NCI-H510A treated with DMSO at 0.1 percent for 48 hours (cell line): Measurements from ENCODE around the gene ZFTA.

Experiments used
- DNase-seq: peaks from one replicate; lab custom pipeline; 2025; lab: John Stamatoyannopoulos, UW

The ZFTA gene

DNA sequence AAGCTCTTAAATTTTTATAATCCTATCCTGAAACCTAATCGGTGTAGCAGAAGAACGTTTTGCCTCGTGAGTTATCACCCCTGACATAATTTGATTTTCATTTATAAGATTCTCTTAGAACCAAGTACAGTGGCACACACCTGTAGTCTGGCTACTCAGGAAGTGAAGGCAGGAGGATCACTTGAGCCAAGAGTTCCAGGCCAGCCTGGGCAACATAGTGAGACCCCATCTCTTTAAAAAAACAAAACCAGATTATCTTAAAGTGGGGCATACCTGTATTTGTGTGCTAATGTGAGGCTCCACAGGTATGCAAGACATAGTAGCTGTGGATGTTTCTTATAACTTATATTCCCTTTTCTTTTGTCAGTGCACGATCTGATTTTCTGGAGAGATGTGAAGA lies 19.0 kb downstream of the ZFTA start:
- DNase-seq, result no peak

DNA sequence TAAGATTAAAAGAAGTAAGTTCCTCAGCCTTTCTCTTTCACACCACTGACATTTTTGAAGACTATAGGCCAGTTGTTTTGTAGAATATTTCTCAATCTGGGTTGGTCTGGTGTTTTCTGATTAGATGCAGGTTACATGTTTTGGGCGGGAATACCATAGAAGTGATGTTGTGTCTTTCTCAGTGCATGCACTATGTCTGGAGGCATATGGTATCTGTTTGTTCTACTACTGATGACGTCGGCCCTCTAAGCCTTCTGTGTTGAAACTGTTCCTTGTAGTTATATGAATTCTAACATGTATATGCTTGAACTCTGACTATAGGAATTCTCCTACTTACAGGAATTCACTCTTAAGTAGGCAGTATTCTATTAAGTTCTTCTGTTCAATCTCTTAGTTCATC lies 21.6 kb downstream of the ZFTA start:
- no peak for DNase-seq

DNA sequence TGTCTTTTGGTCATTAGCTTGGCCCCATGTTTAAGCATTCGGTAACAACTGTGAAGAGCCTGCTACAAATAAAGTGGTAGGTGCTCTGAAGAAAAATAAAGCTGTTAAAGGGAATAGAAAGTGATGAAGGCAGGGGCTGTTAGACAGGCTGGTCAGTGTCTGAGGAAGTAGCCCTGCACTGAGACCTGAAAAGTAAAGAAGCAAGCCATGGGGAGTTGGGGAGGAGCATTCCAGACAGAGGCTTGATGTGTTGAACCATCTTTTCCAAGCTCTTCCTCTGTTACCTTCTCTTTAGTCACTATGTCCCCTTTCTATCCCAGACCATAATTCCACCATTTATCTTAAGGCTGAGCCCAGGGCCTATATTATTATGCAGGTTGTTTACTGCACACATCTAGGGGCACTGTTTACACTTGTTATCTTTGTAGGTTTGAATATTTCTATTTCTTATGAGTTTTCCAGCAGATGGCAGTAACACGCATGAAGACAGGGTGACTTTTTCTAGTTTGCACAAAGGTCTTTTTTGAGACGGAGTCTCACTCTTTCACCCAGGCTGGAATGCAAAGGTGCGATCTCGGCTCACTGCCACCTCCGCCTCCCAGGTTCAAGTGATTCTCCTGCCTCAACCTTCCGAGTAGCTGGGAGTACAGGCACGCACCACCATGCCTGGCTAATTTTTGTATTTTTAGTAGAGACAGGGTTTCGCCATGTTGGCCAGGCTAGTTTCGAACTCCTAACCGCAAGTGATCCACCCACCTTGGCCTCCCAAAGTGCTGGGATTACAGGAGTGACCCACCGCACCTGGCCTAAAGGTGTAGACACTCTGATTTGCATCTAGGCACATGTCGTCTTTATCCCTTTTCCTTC lies 23.0 kb downstream of the ZFTA start:
- DNase-seq, result no peak

DNA sequence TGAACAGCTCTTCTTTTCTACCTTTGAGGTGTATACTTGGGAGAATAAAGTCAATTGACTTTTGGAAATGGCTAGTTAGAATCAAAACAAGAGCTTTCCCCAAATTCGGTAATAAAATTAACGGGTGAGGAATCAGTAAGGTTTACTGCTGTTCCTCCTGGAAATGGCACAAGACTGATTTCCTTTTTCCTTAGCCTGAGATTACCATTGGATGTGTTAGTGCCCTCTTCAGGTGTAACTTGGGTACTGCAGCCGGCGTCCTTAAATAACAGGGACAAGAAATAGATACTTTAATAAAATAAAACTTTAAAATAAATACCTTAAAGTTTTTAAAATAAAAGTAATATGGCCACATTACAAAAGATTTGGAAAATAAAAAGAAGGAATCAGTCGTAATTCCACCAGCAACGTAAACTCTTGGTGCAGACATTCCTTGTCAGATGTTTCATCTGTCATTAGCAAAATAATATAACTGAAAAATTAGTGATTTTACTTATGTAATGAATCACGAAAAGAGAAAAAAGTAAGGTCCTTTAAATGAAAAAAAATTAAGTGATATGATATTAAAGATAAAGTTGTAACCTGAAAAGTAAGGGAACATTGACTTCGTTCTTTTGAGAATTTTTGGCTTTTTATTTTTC lies 29.7 kb downstream of the ZFTA start:
- DNase-seq, result peak; percentile 84

DNA sequence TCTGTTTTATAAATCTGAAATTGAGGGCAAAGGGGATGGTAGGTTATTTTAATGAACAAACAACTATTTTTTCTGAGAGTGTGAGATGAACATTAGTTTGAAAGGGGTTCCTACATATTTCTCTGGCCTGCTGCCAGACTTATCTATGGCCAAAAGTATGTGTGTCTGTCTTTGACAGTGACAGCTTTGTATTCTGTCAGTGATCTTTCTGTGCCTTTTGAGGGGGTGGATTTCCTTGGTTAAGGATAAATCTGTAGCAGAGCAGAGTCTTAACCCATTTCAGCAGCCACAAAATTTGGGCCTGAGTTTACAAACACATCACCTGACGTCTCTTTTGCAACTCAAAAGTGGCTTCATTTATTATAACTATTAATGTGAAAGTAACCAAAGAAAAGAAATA lies 30.9 kb downstream of the ZFTA start:
- no peak for DNase-seq

DNA sequence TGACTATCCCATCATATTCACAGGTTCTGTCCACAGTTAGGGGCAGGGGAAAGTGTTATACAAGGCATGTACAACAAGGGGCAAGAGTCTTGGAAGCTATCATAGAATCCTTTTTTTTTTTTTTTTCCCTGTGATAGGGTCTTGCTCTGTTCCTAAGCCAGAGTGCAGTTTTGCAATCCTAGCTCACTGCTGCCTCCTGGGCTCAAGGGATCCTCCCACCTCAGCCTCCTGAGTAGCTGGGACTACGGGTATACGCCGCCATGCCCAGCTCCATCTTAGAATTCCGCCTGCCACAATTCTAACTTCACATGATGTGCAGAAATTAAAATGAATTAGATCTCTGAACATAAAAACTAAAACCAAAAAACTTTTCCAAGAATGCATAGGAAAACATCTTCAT lies 31.7 kb downstream of the ZFTA start:
- no peak for DNase-seq

DNA sequence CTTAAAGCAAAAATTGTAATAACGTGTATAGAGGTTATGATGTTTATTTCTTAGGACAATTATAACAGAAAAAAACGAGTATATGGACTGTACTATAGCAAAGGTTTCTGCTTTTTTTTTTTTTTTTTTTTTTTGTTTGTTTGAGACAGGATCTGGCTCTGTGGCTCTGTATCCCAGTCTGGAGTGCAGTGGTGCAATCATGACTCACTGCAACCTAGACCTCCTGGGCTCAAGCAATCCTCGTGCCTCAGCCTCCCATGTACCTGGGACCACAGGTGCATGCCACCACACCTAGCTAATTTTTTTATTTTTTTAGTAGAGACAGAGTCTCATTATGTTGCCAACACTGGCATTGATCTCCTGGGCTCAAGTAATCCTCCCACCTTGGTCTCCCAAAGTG lies 39.2 kb downstream of the ZFTA start:
- no peak for DNase-seq

DNA sequence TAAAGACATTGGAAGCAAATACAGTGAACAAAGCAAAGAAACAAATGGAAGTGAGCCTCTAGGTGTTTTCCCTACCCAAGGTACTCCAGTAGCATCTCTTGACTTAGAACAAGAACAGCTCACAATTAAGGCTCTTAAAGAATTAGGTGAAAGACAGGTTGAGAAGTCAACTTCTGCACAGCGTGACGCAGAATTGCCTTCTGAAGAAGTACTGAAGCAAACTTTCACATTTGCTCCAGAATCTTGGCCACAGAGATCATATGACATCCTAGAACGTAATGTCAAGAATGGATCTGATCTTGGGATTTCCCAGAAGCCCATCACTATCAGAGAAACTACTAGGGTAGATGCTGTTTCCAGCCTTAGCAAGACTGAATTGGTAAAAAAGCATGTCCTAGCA lies 48.0 kb downstream of the ZFTA start:
- DNase-seq, result no peak

DNA sequence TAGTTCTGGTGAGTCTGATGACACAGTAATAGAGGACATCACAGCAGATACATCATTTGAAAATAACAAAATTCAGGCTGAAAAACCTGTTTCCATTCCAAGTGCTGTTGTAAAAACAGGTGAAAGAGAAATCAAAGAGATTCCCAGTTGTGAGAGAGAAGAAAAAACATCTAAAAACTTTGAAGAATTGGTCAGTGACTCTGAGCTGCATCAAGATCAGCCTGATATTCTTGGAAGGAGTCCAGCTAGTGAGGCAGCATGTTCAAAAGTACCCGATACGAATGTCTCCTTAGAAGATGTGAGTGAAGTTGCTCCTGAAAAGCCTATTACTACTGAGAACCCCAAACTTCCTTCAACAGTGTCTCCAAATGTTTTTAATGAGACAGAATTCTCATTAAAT lies 48.6 kb downstream of the ZFTA start:
- no peak for DNase-seq

DNA sequence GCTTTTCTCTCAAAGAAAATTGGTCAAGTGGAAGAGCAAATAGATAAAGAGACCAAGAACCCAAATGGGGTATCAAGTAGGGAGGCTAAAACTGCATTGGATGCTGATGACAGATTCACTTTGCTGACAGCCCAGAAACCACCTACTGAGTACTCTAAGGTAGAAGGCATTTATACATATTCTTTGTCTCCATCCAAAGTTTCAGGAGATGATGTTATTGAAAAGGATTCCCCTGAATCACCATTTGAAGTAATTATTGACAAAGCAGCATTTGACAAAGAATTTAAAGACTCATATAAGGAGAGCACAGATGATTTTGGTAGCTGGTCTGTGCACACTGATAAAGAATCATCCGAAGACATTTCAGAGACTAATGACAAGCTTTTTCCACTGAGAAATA lies 49.6 kb downstream of the ZFTA start:
- no peak for DNase-seq
